IPS DF 19.7 (cell line): ENCODE results near the gene NOC2L.
"Not testable (repeated sequence)": the region's sequence is repeated elsewhere in the genome, so short reads cannot be mapped to it uniquely, and the experiment has no call there.

Experiments
- DNase-seq: peaks from one replicate; pipeline ENCODE4 v3.0.0-alpha.2; 2013; ENCODE audit warnings: low read depth, low spot score

NOC2L gene

DNA sequence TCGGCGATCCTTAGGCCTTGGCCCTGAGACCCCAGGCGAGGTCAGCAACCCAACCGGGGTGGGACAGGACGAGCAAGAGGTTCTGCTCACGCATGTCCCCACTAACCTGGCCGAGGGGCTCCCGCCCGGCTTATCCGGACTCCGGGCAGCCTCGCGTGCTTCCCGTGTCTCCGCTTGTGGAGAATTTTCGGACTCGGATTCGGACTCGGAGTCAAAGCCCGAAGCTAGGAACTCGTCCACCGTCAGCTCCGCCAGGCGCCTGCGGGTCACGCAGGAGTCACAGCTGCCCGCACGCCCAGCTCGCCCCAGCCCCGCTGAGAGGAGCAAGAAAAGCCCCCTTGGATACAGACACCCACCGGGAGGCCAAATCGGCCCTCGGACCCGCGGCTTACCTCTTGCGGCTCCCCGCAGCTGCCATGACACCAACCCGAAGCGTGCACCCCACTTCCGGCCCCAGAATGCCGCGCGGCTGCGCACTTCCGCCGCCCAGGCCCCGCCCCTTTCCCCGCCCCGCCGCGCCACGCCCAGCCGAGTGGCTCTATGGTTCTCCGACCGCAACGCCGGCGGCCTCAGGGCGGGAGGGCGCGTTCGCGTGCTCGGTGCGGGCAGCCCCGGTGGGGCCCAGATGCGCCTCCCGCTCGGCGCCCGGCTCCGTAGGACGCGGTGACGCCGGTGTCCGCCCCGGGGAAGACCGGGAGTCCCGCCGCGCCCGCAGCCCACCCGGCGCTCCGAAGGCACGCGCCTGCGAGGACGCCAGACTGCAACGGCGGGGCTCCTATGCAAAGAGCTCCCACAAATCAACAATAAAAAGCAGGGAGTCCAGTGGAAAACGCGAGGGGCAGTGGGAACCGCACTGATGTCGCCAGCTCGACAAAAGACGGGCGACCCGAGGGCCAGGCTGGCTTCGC is at the start of gene NOC2L:
Gene NOC2L, minus strand, starts transcription at position 434 of the 908 bp plus-strand sequence. Its CDS starts 16 bp downstream, at position 418.
- DNase-seq = no peak

DNA sequence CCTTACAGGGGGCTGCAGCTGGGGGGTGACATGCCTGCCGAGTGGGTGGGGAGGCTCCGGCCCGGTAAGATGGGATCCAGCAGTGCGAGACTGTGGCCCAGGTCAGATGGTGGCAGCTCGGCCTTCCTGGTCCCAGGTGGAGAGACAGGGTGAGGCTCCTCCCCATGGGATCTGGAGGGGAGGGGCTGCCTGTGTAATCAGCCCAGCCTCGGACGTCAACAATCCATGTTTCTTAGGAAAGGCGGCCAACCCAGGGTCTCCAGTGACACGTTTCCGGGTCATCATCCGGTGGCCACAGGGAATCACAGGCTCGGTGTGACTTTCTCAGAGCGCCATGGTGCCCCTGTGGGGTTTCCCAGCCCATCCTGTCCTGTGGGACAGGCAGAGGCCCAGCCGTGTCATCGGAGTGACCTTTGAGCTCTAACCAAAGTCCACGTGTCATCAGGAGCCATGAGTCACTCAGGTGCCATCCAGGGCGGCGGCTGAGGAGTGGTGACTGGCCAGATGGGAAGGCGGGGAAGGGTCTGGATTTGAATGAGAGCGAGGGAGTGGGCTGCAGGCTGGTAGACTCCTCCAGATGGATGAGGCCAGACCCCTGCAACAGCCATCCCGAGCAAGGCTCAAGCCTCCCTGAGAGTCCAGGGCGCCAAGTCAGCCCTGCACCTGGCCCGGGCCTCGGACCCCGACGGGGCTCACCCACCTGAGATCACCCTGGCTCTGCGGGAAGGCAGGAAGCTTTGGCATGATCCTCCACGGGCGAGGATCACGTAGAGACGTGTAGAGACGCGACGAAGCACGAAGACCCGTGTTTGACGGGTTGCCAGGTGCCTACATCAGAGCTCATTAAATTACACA is 47.5 kb upstream of the NOC2L start:
- DNase-seq = no peak

DNA sequence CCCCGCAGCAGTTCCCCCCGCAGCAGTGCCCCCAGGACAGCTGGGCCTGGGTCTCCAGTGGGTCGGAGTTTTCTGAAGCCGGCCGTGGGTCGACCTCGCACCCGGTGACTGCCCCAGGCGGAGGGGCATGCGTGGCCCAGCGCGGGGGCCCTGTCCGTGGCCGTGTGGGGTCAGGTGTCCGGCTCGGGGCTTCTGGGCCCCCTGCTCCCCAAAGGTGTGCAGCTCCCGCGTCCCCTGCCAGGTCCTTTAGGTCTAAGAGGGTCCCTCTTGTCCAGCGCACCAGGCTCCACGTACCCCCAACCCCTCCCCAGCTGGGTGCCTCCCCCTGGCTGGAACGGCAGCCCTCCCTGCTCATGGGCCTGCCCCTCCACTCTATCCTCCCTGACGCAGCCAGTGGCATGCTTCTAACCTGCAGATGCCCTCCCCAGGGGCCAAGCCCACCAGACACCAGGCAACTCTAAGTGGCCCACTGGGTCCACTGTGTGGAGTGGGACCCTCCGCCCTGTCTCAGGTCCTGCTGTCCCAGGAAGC is 46.8 kb upstream of the NOC2L start:
- DNase-seq = no peak

DNA sequence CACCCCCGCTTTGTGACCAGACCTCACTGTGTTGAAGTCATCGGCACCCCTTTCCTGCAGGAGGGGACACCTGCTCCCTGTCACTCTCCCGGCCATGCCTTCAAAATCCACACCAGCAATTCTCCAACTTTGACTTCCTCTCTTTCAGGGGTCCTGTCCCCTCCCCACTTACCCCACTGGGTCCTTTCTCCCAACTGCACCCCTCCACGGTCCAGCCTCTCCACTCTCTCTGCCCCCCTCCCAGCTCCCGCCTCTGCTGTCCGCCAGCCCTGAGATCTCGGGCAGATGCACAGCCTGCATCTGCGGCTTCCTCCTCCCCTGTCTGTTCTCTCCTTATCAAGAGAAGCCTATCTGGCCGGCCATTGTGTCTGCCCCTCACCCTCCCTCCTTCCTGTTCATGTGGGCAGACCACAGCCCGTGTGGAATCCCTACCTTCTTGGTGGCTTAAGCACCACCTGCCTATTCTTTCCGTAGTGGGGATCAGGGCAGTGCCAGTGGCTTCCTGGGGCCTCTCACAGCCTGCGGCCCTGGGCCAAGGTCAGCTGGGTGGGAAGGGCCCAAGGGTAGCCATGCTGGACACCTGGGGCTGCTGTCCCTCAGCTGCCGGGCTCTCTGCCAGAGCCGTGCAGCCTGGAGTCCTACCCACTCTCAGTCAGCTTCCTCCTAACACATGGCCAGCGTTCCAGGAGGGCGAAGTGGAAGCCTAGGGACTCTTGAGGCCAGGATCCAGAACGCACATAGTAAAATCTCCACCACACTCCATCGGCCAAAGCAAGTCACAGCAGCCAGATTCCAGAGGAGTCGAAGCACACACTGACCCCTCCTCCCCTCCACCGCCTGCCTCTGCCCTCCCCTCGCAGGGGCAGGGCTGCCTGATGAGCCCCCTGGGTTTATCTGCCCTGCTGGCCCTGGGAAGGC is 46.0 kb upstream of the NOC2L start:
- no peak for DNase-seq

DNA sequence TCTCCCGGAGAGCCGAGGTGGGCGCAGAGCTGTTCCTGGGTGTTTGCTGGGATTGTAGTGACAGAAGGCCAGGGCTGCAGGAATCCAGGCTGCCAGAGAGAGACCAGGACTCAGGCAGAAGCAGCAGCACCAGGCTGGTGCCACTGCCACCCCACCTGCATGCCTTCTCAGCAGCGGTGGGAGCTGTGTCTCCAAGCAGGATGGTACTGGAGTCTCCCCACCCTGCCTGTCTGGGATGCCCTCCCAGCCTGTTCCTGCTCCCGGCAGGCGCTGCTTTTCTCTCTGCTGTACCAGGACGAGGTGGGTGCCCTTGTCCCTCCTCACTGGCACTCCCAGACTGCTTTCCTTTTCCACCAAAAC is 45.3 kb upstream of the NOC2L start:
- DNase-seq = no peak

DNA sequence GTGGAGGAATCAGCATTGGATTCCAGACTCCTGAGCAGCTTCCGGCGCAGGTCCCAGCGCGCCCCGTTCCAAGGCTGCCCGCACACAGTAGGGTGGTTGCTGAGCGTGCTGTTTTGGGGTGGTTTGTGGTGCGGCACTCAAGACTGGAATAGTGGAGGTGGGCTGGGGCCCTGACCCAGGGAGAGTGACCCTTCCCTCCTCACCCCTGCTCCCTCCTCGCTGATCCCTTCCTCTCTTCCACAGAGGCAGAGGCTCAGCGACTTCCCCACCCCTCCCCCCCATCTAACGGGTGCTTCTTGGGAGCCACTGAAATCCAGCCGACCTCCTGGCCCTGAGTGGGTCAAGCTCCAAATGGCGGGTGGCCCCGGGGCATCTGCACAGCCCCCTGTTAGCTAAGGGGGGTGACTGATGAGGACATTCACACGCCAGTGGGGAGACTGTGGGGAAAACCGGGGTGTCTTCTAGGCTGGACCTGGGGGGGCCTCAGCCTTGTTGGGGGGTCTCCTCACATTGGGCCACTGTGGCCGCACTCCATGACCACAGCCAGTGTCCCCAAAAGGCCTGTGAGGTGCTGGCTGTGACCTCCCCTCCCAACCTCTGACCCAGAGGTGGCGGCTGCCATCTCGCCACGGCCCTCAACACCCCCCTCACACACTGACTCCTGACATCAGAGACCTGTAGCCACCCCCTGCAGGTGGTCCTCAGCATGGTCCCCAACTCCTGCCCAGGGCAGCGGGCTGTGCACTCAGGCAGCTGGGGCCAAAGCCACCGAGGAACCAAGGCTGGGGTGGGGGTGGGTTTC is 44.8 kb upstream of the NOC2L start:
- DNase-seq = no peak

DNA sequence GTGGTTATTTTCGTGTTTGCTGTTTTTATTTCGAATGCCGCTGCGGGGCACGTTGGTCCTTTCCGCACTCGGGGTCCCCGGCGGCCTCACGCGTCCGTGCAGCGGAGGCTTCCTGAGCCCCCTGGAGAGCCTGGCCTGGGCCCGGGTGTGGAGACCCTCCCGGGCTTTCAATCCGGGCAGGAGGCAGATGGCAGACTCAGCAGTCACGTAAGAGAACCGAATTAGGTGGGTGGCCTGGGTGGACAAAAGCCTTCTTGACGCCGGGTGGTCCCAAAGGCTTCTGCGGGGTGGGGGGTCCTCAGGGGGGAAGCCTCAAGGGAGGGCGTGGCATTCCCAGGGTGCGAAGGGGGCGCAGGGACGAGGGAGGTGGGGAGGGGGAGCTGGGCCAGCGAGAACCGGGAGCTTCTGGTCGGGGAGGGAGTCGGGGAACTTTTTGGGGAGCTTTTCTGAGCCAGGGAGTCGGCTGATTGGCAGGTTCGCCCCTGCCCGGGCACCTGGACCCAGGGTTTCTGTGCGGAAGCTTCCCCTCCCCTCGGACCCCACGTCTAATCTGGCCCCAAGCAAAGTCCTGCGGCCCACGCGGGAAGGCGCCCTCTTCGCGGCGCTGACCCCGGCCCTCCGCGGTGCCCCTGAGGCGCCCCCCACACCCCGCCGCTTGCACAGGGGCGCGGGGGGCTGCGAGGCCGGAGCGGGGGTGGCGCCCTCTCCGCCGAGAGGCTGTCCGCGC is 42.2 kb upstream of the NOC2L start:
- DNase-seq = no peak

DNA sequence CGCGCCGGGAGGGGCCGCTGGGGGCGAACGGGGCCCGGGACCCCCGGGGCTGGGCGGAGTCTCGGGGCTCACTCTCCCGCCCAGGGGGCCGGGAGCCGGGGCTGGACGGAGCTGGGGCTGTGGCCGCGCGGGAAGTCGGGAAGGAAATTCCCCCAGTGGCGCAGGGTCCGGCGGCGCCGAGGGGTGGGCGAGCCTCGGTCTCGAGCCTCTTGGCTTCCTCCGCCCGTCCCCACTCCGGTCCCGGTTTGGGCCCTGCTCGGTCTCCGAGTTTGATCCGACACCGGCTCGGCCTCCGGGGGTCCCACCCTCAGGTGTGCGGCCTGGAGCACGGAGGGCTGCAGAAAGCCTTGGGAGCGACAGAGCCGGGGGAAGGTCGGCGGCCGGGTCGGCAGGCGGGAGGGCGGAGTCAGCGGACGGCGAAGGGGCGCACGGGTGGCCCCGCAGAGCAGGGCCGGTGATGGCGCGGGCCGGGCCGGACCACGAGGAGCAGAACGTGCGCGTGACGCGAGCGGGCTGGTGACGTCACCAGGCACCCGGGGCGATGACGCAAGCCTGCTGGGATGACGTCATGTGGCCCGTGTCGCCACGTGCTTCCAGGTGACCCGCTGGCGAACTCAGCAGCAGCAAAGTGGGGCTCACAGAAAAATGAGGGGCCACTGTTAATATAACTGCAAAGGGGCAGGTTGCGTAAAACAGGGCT is 41.5 kb upstream of the NOC2L start:
- no peak for DNase-seq

DNA sequence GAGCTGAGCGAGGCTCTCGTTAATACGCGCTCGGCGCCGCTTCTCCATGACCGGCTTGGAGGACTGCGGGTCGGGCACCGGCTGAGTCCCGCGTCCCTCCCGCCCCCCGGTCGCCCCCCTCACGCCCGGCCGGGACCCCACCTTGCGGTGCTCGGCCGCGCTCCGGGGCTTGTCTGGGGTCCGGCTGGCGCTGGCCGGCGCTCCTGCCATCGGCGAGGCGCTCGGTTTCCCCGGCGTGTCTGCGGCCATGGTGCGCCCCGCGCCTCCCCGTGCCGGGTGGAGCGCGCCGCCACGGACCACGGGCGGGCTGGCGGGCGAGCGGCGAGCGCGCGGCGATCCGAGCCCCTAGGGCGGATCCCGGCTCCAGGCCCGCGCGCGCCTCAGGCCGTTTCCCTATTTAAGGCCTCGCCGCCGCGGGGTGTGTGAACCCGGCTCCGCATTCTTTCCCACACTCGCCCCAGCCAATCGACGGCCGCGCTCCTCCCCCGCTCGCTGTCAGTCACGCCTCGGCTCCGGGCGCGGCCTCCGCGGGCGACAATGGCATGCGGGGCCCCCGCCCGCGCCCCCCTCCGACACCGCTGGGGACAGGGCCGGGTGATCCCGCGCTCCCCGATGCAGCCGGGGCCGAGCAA is 40.8 kb upstream of the NOC2L start, which contains the start of gene HES4:
Gene HES4, minus strand, starts transcription at position 373 of the 632 bp plus-strand sequence. Its CDS starts 124 bp downstream, at position 249.
- no peak for DNase-seq

DNA sequence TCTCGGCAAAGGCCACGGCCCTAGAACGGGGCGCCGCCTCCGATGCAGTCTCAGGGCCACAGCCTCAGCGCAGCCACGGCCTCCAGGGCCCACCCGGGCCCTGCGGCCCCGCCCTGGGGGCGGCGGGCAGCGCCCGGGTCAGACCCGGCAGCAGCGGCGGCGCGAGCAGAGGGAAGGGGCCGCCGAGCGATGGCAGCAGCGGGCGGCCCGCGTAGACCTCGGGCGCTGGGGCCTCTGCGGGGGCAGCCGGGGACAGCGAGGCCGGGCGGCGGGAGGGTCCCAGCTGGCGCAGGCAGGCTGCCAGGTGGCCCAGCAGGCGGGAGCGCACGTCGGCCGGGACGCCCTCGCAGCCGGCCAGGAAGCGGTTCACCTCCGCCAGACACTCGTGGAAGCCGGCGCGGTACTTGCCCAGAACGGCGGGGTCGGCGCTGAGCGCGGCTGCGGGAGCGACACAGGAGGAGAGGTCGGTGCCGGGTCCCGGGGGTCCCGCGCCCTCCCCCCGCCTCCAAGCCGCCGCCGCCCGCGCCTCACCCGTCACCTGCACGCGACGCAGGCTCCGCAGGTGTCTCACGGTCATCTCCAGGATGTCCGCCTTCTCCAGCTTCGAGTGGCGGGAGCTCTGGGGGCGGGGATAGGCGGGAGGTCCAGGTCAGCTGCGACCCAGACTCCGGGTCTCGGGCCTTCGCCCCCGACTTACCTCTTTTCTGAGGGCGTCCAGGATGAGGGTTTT is 40.1 kb upstream of the NOC2L start:
- DNase-seq = no peak

DNA sequence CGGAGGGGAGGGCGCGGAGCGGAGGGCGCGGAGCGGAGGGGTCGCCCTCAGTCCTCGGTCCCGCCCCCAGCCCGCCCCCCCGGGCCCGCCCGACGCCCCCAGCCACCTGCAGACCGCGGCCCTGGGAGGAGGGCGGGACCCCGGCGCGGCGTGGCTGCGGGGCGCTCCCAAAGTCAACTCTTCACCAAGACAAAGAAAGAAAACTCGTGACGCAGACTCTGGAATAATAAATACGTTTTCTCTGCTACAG is 39.6 kb upstream of the NOC2L start:
- no peak for DNase-seq

DNA sequence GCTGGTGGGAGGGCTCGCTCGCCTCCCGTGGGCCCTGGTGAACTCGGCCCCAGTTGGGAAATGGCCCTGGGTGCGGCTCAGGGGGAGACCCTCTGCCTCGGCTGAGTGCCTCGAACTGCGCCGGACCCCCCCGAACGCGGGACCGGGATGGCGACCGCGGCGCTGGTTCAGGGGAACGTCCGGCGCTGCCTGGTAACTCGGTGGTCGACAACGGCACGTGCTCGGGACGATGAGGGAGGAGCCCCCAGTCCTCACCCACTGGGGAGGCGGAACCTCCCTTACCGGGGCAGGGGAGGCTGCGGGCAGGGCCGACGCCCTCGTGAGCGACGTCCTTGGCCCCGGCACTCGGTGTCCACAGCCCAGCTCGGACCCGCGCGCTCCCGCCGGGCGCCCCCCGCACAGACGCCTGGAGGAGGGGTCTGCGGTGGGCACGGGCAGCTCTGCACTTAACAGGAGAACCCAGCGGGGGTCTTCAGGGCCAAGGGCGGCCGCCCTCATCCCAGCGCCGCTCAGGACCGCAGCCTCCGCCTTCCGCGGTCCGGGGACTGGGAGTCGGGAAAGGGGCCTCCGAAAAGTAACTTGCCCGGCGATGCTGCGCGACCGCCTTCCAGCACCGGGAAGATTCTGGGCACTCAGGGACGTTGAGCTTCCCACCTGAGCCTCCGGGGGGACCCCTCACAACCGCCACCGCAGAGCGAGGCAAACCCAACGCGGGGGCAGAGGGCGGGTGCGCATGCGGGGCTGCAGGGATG is 39.1 kb upstream of the NOC2L start:
- no peak for DNase-seq

DNA sequence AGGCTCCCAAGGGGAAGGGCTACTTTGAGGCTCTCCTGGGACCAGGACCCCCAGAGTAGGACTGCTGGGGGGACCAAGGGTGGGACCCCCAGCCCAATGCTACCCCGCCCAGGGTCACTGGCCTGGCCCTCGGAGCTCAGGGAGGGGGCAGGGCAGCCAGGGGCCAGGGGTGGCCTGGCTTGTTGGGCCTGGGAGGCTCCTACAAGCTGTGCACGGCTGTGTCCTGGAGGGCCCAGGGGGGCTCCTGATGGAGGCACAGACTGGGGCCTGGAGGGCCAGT is 38.6 kb upstream of the NOC2L start:
- no peak for DNase-seq

DNA sequence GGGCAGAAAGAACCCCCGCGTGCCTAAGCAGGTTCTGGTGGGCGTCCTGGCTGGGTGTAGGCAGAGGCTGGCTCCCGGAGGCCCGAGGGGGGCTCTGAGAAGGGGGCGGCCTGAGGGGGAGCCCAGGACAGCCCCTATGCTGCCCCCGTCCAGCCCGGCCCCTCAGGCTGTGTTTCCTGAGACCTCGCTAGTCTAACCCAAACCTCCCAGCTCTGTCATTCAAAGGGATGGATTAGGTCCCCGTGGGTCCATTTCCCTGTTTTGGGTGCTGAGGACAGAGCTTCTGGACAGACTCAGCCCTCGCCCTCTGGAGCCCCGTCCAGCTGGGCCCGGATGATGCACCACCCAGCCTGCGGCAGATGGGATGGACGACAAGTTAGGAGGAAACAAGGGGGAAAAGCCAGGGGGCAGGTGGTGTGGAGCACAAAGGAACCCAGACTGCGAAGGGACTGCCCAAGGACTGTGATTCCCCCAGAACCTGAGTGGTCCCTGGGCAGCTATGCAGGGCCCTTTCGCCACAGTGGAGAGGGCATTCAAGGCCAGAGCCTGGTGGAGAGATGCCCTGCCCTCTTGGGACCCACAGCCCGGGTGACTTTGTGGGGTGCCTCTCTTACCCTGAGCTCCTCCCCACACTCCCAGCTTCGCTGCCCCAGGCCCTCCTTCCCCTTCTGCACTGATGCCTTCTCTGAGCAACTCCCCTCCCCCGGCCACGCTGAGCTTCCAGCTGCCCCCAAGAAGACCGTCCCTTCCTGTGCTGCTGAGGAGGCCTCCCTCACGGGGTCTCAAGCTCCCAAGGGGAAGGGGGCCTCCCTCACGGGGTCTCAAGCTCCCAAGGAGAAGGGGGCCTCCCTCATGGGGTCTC is 38.0 kb upstream of the NOC2L start:
- DNase-seq = no peak

DNA sequence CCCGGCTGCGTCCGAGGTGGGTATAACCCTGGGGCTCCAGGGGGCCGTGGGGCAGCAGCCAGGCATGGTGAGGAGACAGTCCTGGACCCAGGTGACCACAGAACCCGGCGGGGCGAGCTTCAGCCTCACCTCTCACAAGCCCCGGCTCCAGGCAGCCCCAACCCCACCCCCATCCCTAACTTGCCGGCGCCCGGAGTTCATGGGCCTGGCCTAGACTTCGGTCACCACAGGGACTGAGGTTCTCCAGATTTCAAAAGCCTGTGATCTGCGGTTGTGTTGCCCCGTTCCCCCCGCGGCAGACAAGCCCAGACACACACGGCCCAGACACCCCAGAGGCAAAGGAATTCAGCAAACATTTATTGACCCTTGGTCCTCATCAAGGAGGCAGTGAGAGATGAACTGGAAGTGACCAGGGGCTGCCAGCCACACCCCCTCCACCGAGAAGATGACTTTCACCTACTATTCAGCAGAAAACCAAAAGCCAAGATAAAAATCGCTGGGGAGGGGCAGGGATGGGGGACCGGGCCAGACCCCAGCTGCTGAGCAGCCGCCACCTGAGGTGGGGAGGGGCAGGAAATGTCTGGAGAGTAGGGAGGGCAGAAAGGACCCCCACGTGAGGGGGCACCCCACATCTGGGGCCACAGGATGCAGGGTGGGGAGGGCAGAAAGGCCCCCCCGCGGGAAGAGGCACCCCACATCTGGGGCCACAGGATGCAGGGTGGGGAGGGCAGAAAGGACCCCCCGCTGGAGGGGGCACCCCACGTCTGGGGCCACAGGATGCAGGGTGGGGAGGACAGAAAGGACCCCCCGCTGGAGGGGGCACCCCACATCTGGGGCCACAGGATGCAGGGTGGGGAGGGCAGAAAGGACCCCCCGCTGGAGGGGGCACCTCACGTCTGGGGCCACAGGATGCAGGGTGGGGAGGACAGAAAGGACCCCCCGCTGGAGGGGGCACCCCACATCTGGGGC is 36.9 kb upstream of the NOC2L start:
- DNase-seq = no peak

DNA sequence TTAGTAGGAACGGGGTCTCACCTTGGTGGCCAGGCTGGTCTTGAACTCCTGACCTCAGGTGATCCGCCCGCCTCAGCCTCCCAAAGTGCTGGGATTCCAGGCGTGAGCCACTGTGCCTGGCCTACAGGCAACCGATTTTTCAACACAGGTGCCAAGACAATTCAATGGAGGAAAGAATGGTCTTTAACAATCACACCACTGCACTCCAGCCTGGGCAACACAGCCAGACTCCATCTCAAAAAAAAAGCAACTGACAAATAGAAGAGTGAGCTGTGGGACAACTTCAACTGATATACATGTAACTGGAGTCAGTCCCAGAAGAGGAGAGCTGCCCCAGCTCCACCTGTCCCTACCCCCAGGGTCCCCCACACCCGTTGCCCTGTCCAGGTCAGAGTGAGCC is 35.5 kb upstream of the NOC2L start:
- DNase-seq = not testable (repeated sequence)
